Measurements from ENCODE around the gene PATZ1.

The PATZ1 gene

GRCh38 chr22:31313366-31314147 lies 32.6 kb downstream of the PATZ1 start:
- peak; percentile 9 to 78 for DNase-seq

GRCh38 chr22:31308181-31308580 lies 38.0 kb downstream of the PATZ1 start:
- DNase-seq, result no peak

- no peak for DNase-seq
Measured at GRCh38 chr22:31305194-31305593, 41.0 kb downstream of the PATZ1 start.

DNA sequence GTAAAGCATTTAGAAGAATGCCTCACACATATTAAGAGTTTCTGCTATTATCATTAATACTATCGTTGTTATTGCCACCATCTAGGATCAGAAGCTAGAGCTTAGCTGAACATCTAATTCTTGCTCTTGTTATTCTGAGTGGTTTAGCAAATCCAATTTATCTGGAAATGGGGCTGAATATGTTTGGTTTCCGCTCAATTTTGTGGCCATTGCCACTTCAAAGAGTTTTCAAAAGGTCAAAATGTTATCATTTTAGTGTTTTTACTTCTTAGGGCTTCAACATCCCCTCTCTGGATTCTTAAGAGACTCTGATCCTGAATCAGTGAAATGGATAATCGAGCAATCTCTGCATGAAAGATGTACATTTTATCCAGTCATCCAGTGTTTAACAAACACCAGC lies 43.6 kb downstream of the PATZ1 start:
- DNase-seq, result no peak

- DNase-seq, result no peak
Measured at GRCh38 chr22:31302006-31302405, 44.1 kb downstream of the PATZ1 start.

GRCh38 chr22:31300896-31301295 lies 45.2 kb downstream of the PATZ1 start:
- DNase-seq, result no peak

DNA sequence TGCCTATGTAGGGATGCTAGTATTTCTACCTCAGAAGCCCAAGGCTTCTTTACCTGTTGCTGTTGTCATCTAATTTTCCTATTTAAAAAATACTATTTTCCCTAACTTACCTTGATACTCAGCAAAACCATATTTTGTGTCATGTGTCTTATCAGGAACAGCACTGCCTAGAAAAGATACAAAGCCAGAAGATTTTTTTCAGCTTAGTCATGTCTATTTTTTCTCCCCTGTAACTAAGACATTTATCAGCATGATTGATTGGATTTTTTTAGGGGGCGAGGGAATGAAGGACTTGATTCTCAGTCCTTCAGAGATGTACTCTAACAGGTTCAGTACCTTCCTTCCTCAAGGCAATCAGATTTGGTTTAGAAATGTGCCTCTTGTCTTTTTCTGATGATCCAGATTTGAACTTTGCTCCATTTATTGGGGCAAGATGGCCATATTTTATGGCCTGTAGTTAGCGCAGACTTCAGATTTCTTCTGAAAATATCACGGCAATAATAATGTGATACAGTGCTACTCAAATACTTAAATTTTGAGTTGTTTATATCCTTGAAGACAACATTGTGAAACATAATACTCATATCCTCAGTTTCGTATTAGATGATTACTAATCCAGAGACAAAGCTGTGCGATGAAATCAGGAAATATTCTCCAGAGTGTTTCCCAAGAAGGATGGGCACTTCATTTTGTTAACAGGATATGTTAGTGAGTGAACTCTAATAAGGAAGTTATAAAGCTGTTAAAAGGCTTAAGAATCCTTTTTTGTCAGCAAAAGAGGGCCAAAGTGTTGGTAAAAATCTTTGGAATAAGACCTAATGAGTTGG lies 50.1 kb downstream of the PATZ1 start:
- no peak for DNase-seq

GRCh38 chr22:31295360-31295759 lies 50.8 kb downstream of the PATZ1 start:
- DNase-seq, result no peak

DNA sequence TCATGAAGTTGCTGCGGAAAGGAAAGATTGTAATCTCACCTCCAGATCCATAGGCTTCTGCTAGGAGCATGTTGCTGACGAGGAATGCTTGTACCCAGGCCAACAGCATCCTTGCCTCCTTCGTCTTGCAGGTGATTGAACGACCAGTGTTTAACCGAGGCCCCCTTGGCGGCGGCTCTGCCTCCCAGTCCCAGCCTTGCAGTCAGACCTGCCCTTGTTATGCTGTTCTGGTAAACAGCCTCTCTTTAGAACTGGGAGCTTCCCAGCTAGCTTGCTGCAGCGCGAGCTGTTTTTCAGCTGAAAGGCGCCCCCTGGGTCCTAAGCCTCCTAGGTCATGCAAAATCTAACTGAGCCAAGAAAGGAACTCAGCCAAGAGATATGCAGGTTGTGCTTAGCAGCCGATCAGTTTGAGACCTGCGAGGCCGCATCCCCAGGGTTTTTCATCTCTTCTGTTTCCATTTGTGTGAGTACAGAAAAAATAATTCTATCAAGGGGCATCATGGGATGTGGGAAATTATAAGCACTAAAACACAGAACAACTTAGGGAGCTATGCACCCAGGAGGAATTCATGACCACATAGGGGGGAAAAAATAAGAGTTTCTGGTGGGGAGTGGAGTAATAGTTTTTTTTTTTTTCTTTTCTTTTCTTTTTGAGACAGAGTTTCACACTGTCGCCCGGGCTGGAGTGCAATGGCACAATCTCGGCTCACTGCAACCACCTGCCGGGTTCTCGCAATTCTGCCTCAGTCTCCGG lies 53.7 kb downstream of the PATZ1 start, which contains the start of gene PIK3IP1:
Gene PIK3IP1 (minus strand): TSS at position 253 of the 754 bp plus-strand sequence. CDS start 144 bp downstream, at position 109.
- DNase-seq, result peak; percentile 81 to 94

GRCh38 chr22:31291481-31292235 lies 54.5 kb downstream of the PATZ1 start:
- DNase-seq, result no peak

GRCh38 chr22:31290494-31291471 lies 55.4 kb downstream of the PATZ1 start:
- peak; percentile 62 to 97 for DNase-seq

DNA sequence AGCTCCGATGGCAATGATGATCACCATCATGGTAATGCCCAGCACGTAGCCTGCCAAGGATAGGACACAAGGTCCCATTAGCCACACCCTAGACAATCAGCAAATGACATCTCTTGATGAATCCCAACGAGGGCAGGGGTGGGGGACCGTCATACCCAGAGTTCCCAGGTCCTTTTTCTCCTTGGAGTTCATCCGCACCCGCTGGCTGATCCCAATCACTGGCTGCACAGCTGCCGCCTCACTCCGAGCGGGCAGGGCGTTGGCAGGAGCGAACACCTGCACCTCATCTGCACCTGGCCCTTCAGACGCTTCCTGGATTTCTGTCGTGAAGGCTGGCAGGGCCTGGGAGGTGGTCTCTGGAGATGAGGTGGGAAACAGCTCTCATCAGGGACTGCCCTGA lies 56.8 kb downstream of the PATZ1 start:
- DNase-seq, result peak; percentile 14 to 65

- DNase-seq, result no peak
Measured at GRCh38 chr22:31288496-31289240, 57.5 kb downstream of the PATZ1 start.

GRCh38 chr22:31287818-31288495 lies 58.2 kb downstream of the PATZ1 start:
- no peak for DNase-seq

- no peak for DNase-seq
Measured at GRCh38 chr22:31286360-31287255, 59.5 kb downstream of the PATZ1 start.

GRCh38 chr22:31284281-31285155 lies 61.6 kb downstream of the PATZ1 start:
- DNase-seq, result peak in 1 of 2 experiments; percentile 33

GRCh38 chr22:31282748-31283468 lies 63.2 kb downstream of the PATZ1 start:
- DNase-seq, result no peak

Measured in NCI-H526 (cell line).